Hematopoietic multipotent progenitor cell treated with erythropoietin and hydrocortisone succinate and interleukin-3 and kit ligand, for 6 days (in vitro differentiated cells): Measurements from ENCODE around the gene RSAD1.
"Not testable (repeated sequence)": the region's sequence is repeated elsewhere in the genome, so short reads cannot be mapped to it uniquely, and the experiment has no call there.

Experiments used
- DNase-seq: peaks from one replicate; pipeline ENCODE4 v3.0.0-alpha.2; 2015

Gene RSAD1

DNA sequence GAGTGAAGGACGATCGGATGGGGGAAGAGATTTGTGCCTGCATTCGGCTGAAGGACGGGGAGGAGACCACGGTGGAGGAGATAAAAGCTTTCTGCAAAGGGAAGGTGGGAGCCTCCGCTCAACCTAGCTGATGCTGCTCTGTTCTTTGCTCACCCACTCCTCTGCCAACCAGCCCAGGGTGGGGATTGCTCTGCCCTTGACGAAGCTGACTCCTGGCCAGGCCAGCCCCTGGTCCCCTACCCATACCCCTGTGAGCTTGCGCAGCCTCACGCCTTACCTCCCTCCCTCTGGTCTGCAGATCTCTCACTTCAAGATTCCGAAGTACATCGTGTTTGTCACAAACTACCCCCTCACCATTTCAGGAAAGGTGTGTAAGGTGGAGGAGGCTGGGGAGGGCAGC is 4.8 kb upstream of the RSAD1 start:
- DNase-seq: no peak

DNA sequence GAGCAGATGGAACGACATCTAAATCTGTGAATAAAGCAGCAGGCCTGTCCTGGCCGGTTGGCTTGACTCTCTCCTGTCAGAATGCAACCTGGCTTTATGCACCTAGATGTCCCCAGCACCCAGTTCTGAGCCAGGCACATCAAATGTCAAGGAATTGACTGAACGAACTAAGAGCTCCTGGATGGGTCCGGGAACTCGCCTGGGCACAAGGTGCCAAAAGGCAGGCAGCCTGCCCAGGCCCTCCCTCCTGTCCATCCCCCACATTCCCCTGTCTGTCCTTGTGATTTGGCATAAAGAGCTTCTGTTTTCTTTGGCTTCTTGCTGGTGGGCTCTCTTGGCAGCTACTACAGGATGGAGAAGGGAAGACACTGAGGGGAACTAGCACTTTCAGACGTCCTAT is 4.1 kb upstream of the RSAD1 start:
- no peak for DNase-seq

DNA sequence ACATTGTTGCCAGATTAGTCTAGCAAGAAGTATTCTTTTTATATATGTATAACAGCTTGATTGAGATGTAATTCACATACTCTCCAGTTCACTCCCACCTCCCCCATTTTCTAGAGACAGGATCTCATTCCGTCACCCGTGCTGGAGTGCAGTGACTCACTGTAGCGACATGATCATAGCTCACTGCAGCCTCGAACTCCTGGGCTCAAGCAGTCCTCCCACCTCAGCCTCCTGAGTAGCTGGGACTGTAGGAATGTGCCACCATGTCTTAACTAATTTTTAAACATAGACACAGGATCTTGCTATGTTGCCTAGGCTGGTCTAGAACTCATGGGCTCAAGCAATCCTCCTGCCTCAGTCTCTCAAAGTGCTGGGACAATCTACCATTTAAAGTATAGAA is 3.3 kb upstream of the RSAD1 start:
- DNase-seq: no peak

- not testable (repeated sequence) for DNase-seq
Observed at GRCh38 chr17:50475775-50476544, 2.7 kb upstream of the RSAD1 start.

DNA sequence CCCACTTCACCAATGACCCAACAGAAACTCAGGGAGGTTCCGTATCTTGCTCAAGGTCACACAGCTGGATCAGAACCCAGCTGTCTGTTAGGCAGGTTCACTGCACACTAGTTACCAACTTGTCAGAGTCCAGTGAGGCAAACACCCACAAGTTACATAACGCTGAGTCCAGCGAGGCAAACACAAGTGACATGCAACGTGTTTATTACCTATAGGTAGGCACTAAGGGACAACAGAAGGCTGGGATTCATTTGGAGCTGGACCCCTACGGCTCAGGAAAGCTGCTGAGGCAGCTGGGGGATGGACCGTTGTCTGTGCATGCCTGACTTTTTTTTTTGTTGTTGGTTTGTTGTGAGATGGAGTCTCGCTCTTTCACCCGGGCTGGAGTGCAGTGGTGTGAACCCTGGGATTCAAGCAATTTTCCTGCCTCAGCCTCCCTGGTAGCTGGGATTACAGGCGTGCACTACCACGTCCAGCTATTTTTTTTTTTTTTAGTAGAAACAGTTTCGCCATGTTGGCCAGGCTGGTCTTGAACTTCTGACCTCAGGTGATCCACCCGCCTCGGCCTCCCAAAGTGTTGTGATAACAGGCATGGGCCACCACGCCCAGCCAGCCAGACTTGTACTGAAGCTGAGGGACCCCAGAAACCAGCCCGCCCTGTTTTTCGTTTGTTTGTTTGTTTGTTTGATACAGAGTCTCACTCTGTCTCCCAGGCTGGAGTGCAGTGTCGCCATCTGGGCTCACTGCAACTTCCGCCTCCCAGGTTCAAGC is 1.9 kb upstream of the RSAD1 start:
- no peak for DNase-seq

DNA sequence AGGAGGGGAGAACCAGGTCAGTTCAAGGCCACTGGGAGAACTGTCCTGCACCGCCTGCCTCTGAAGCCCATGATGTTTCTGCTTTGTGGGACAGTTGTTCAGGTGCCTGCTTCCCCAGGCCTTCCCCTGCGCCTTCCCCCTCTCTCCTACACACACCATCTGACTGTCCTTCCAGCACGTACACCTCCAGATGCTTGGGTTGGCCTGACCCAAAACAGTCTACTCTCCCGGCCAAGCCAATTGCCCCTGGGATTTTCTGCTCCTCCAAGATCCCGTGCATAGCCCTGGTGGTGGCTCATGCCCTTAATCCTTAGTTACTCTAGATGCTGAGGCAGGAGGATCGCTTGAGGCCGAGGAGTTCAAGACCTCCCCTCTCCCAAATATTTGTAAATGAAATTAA is 684 bp upstream of the RSAD1 start:
- no peak for DNase-seq

DNA sequence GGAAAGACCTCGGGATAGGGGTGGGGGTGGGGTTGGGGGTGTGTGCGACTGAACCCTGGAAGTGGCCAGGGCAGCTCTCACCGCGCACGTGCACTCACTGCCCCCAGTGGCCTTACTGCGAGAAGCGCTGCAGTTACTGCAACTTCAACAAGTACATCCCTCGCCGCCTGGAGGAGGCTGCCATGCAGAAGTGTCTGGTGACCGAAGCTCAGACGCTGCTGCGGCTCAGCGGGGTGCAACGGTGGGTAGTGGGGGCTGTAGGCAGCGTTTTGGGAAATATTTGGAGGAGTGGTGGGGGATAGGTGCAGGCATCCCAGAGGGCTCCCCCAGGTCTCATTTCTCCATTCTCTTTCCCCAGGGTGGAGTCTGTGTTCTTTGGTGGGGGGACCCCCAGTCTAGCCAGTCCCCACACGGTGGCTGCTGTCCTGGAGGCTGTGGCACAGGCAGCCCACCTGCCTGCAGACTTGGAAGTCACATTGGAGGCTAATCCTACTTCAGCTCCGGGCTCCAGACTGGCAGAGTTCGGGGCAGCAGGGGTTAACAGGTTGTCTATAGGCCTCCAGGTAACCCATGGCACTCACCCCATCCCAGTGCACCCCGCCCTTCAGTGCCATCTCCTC is 972 bp downstream of the RSAD1 start:
- DNase-seq: peak; percentile 93

DNA sequence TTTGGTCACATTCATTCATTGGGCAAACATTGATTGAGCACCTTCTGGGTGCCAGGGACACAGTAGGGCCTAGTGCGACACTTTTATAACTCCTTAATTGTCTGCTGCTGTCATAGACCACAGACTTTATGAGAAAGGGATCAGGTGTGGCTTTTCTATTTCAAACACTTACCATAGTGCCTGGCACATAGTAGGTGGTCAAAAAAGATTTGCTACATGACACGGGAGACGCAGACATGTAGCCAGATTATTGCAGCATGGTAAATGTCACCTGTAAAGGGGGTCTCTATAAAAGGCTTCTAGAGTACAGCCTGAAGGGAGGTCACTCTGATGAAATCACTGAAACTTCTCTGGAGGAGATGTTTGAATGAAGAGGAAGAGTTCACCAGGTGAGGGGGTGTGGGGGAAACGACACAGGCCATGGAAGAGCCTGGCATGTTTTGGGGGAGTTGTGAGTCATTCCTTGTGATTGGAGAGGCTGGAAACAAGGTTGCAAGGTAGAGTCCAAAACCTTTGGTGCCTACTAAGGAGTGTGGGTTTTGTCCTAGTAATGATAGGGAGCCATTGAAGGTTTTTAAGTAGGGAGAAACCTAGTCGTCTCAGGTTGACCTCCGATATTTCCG is 1.6 kb downstream of the RSAD1 start:
- no peak for DNase-seq

- peak; percentile 16 for DNase-seq
Observed at GRCh38 chr17:50480854-50481490, 2.3 kb downstream of the RSAD1 start.

DNA sequence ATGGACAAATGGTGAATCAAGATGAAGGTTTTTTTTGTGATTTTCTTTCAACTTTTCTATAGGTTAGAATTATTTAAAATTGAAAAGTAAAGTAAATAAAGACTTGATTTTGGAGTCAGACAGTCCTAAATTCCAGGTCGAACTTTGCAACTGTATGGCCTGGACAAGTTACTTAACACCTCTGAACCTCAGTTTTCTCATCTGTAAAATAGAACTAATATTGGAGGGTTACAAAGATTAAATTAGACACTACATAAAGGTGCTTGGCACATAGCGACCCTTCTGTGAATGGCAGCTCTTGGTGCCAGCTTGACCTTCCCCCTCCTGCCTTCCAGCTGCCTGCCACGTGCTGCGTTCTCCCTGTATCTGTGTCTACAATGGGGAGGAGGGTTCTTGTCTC is 3.0 kb downstream of the RSAD1 start:
- no peak for DNase-seq

GRCh38 chr17:50482110-50482509 is 3.5 kb downstream of the RSAD1 start:
- no peak for DNase-seq

DNA sequence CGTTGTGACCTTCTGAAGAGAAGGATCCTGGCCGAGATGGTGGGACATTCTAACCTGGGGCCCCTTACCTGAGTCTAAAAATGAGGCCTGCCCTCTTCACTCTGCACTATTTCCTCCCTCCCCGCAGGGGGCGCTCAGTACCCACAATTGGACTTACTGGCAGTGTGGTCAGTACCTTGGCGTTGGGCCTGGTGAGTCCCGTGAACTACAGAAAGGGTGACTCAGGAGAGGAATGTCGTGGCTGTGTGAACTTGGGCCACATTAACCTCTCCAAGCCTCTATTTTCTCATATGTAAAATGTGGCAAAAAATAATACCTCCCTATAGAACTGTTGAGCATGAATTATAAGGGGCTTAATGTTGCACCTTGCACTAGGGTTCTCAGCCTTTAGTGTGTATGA is 3.9 kb downstream of the RSAD1 start:
- peak; percentile 91 for DNase-seq

GRCh38 chr17:50483266-50483665 is 4.6 kb downstream of the RSAD1 start:
- DNase-seq: no peak

GRCh38 chr17:50484386-50485155 is 5.9 kb downstream of the RSAD1 start:
- no peak for DNase-seq

DNA sequence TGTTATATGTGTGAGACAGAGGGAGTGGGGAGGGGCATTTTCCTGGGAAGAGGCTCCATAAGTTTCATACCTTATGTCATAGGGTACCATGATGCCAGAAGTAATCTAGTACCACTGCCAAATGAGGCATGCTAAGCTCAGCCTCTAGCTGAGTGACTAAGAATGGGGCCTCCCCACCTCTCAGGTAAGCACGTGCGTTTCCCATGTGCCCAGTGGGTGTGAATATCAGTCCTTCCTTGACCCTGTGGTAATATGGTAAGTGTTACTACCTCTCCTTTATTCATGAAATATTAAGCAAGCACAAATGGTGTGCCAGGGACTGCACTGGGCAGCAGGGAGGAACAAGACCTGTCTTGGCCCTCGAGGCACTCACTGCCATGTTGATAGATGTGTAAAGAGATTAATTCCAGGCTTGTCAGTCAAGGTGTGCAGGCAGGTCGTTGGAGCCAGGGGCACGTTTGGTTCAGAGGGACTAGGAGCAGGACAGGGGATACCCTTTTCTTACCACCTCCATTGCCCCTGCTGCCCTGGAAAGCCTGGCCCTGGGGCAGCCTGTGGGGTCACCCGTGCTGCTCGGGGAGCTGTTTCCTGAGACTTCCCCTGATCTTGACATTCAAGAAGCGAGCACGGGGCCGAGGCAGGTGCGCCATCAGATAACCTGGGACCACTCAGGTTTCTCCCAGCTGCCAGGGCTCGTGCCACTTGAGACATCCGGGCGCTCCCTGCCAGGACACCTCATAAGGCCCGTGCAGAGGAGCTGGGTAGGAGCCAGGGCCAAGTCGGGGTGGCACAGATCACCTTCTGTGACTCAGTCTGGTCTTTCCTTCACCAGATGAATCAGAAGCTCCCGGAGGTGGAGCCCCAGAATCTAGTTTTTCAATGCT is 8.8 kb downstream of the RSAD1 start:
- DNase-seq: no peak

GRCh38 chr17:50488880-50489279 is 10.2 kb downstream of the RSAD1 start:
- DNase-seq: no peak

GRCh38 chr17:50491505-50491904 is 12.8 kb downstream of the RSAD1 start:
- no peak for DNase-seq

DNA sequence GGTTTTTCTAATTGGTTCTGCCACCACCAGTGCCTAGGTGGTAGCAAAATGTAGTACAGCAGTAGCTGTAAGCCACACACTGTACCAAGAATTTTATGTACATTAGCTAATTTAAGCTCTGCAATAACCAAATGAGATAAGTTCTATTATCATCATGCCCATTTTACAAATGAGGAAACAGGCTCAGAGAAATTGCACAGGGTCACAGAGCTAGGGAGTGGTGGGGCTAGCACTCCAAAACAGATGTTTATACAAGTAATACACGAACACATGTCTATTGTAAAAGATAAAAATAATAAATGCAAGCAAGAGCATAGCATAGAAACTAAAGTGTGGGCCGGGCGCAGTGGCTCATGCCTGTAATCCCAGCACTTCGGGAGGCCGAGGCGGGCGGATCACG is 13.6 kb downstream of the RSAD1 start:
- DNase-seq: no peak

- DNase-seq: no peak
Observed at GRCh38 chr17:50493744-50494143, 15.1 kb downstream of the RSAD1 start.

GRCh38 chr17:50495217-50495823 is 16.7 kb downstream of the RSAD1 start:
- no peak for DNase-seq

GRCh38 chr17:50495918-50496317 is 17.3 kb downstream of the RSAD1 start:
- no peak for DNase-seq
